Measurements from ENCODE around the gene ALX4. TPM values are rescaled to one million over a fixed set of nuclear protein-coding genes. Genes with fewer than 3 reads are reported as not detected.
A peak's percentile ranks its signal among the peaks of the same experiment; 100 is the strongest.

The ALX4 gene
- polyA plus RNA-seq, 3 donors = not detected

DNA sequence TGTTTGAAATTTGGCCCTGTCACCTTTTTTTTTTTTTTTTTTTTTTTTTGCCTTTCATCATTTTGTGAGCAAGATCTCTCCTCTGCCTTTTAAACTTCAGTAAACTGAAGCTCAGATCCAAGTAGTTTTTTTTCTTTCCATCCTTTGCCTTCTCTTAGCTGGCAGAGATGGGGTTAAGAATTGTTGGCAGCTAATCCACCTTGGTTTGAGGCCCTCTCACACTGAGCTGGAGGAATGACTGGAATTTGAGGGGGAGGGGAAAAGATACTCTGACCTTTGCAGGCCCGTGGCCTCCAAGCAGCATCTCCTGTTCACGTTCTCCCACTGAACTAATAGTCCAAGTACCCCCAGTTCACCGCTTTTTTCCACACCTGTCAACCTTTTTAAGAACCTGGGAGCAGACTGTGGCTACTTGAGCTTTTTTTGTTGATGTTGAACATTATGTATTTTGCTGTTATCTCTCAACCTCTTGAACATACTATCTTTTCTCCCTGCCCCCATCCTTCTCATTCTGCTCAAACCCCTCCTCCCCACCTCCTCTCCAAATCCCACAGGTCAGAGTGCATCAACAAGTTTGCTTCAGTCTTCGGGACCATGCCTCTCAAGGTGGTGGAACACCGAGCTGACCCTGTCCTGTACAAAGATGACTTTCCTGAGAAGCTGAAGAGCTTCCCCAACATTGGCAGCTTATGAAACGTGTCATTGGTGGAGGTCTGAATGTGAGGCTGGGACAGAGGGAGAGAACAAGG is 66.2 kb downstream of the ALX4 start:
- Mint-ChIP-seq H3K4me1 (no peaks in the 10 kb centered on the region), H3K27me3 (ENCODE audit: low read depth in 3 of 3) (no peaks in the 10 kb centered on the region), H3K4me3 (no peak overlapping the region), H3K27ac (no peak overlapping the region), H3K36me3 (peaks cover 40 to 42% of the 10 kb centered on the region in 2 donors), H3K9me3 (no peaks in the 10 kb centered on the region)
- H4K20me1 ChIP-seq (ENCODE audit: insufficient read depth, low read length) = no peaks in the 10 kb centered on the region
- no peaks in the 10 kb centered on the region for H3K4me1 ChIP-seq (ENCODE audit: control insufficient read depth in 1 of 2, insufficient read depth in 2 of 2, low read length in 2 of 2)
- no peak overlapping the region for H3K27ac ChIP-seq (ENCODE audit: low read depth in 1 of 2, low read length in 2 of 2)
- H3K4me2 ChIP-seq (replicated peaks; ENCODE audit: extremely low read depth, low read length, poor library complexity, severe bottlenecking) = no peak overlapping the region
- H3K9me3 ChIP-seq (replicated peaks in 1 of 2; ENCODE audit: control insufficient read depth in 1 of 2, insufficient read depth in 1 of 2, low read length in 2 of 2) = no peaks in the 10 kb centered on the region
- no peak overlapping the region for H2AFZ ChIP-seq (ENCODE audit: insufficient read depth, low read depth, low read length, poor library complexity, severe bottlenecking)
- intact Hi-C loops (cut with micrococcal nuclease) = no loop called here
- H3K4me3 ChIP-seq (replicated peaks in 1 of 3; ENCODE audit: low read depth in 2 of 3, low read length in 3 of 3) = no peak overlapping the region
- H3K9ac ChIP-seq (ENCODE audit: insufficient read depth, low read length, poor library complexity, severe bottlenecking) = no peak overlapping the region
- WGBS (ENCODE audit: insufficient coverage) = 100% methylated on average over 2 of the region's 6 CpGs
- TF ChIP-seq, protein P1, sequence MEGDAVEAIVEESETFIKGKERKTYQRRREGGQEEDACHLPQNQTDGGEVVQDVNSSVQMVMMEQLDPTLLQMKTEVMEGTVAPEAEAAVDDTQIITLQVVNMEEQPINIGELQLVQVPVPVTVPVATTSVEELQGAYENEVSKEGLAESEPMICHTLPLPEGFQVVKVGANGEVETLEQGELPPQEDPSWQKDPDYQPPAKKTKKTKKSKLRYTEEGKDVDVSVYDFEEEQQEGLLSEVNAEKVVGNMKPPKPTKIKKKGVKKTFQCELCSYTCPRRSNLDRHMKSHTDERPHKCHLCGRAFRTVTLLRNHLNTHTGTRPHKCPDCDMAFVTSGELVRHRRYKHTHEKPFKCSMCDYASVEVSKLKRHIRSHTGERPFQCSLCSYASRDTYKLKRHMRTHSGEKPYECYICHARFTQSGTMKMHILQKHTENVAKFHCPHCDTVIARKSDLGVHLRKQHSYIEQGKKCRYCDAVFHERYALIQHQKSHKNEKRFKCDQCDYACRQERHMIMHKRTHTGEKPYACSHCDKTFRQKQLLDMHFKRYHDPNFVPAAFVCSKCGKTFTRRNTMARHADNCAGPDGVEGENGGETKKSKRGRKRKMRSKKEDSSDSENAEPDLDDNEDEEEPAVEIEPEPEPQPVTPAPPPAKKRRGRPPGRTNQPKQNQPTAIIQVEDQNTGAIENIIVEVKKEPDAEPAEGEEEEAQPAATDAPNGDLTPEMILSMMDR (IDR thresholded peaks at IDR 0.05) = no peak
- H3K79me2 ChIP-seq (ENCODE audit: insufficient read depth, low read length) = no peaks in the 10 kb centered on the region
- H3K36me3 ChIP-seq (replicated peaks in 1 of 2; ENCODE audit: control insufficient read depth in 1 of 2, insufficient read depth in 2 of 2, low read length in 2 of 2) = peaks cover 20 to 31% of the 10 kb centered on the region in 2 donors
- no peaks in the 10 kb centered on the region for H3K27me3 ChIP-seq (ENCODE audit: control insufficient read depth in 2 of 2, insufficient read depth in 2 of 2, low read length in 2 of 2)
- no peak for DNase-seq

DNA sequence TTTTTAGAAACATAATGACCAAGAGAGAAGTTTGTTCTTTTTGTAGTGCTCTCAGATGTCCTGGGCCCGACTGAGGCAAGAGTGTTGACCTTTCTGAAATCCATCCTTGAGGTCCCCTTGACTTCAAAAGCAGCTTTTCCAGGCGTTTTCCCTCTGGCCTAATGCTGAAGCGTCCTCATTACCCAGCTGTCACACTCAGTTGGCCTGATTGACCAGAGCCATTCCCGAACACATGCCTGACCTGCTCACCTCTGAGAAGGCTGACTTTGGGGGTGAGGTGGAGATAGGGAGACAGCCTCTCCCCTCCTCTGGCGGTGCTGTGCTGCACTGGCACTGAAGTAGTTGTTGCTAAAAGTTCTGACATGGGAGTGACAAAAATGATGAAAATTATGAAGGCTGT is 66.9 kb downstream of the ALX4 start:
- Mint-ChIP-seq H3K9me3 (no peaks in the 10 kb centered on the region), H3K27ac (peak overlapping the region in 1 of 7 donors; percentile 37), H3K4me1 (no peaks in the 10 kb centered on the region), H3K4me3 (no peak overlapping the region), H3K27me3 (ENCODE audit: low read depth in 3 of 3) (no peaks in the 10 kb centered on the region), H3K36me3 (peaks cover 40 to 41% of the 10 kb centered on the region in 2 donors)
- Histone ChIP-seq H2AFZ (ENCODE audit: insufficient read depth, low read depth, low read length, poor library complexity, severe bottlenecking) (no peak overlapping the region), H3K27ac (ENCODE audit: low read depth in 1 of 2, low read length in 2 of 2) (no peak overlapping the region), H3K79me2 (ENCODE audit: insufficient read depth, low read length) (no peaks in the 10 kb centered on the region), H4K20me1 (ENCODE audit: insufficient read depth, low read length) (no peaks in the 10 kb centered on the region), H3K4me1 (ENCODE audit: control insufficient read depth in 1 of 2, insufficient read depth in 2 of 2, low read length in 2 of 2) (no peaks in the 10 kb centered on the region), H3K4me2 (replicated peaks; ENCODE audit: extremely low read depth, low read length, poor library complexity, severe bottlenecking) (no peak overlapping the region), H3K9me3 (replicated peaks in 1 of 2; ENCODE audit: control insufficient read depth in 1 of 2, insufficient read depth in 1 of 2, low read length in 2 of 2) (no peaks in the 10 kb centered on the region), H3K9ac (ENCODE audit: insufficient read depth, low read length, poor library complexity, severe bottlenecking) (no peak overlapping the region), H3K4me3 (replicated peaks in 1 of 3; ENCODE audit: low read depth in 2 of 3, low read length in 3 of 3) (no peak overlapping the region), H3K36me3 (replicated peaks in 1 of 2; ENCODE audit: control insufficient read depth in 1 of 2, insufficient read depth in 2 of 2, low read length in 2 of 2) (peaks cover 20 to 31% of the 10 kb centered on the region in 2 donors), H3K27me3 (ENCODE audit: control insufficient read depth in 2 of 2, insufficient read depth in 2 of 2, low read length in 2 of 2) (no peaks in the 10 kb centered on the region)
- 78% methylated on average over 2 of the region's 5 CpGs for WGBS (ENCODE audit: insufficient coverage)
- TF ChIP-seq, protein P1 (IDR thresholded peaks at IDR 0.05) = no peak
- intact Hi-C loops (cut with micrococcal nuclease) = no loop called here
- no peak for DNase-seq

Measured in CD14-positive monocyte (primary cell).